ENCODE measurements around the gene HCRT.

DNA sequence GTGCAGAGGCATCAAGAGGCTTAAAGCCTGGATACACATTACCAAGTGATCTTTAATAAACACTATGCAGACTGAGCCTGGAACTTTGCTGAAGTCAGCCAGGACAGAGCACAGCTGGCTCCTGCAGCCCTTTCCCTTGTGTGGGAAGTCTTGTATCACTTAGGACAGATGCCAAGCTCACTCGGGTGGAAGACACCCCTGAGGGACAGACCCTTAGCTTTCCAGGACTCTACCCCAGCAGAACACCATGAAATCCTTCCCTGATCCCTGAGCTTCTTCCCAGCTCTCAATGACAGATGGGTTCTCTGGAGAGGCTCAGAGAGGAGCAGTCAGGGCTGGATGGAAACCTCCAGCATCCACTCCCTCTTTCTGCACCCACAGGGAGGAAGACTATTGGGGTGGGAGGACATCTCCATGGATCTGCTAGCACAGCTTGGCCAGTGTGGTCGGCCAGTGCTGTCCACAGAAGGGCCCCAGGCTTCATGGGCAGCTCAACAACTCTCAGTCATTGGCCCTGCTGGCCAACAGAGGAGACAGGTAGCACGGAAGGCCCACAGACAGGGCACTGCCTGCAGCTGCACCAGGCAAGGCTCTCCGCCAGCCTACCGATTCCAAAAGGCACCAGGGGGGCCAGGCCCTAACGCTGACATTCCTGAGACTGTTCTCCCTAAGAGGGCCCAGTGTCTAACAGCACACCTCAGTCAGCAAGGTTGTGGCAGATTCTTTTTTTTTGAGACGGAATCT lies 46.3 kb downstream of the HCRT start:
- TF ChIP-seq, protein P1, sequence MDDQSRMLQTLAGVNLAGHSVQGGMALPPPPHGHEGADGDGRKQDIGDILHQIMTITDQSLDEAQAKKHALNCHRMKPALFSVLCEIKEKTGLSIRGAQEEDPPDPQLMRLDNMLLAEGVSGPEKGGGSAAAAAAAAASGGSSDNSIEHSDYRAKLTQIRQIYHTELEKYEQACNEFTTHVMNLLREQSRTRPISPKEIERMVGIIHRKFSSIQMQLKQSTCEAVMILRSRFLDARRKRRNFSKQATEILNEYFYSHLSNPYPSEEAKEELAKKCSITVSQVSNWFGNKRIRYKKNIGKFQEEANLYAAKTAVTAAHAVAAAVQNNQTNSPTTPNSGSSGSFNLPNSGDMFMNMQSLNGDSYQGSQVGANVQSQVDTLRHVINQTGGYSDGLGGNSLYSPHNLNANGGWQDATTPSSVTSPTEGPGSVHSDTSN (CRISPR knock-in tag; IDR thresholded peaks at IDR 0.05): no peak
- no peak for TF ChIP-seq CTCF (tag by site-specific recombination; IDR thresholded peaks at IDR 0.05)

All from HEK293 (cell line).